A375 (cell line): ENCODE results near the gene OR14I1. TPM values are rescaled to one million over a fixed set of nuclear protein-coding genes. Genes with fewer than 3 reads are reported as not detected.

ENCODE experiments used
- small RNA-seq: library from RNA; depleted of rRNA; stranded (forward); fragments of <200 nt; gene quantifications from one replicate; pipeline ENCODE3, GENCODE V24; 2014
- total RNA-seq: library from RNA; depleted of rRNA; stranded (reverse); fragments of >200 nt; shearing (Covaris generic); gene quantifications from 2 replicates; pipeline ENCODE4 v1.2.3, GENCODE V29; 2014; rRNA removed

The OR14I1 gene
- not detected in 2 replicates for total RNA-seq

GRCh38 chr1:248702714-248703113 is at the start of gene OR14I1:
Gene OR14I1 (minus strand): TSS chr1:248702766.

DNA sequence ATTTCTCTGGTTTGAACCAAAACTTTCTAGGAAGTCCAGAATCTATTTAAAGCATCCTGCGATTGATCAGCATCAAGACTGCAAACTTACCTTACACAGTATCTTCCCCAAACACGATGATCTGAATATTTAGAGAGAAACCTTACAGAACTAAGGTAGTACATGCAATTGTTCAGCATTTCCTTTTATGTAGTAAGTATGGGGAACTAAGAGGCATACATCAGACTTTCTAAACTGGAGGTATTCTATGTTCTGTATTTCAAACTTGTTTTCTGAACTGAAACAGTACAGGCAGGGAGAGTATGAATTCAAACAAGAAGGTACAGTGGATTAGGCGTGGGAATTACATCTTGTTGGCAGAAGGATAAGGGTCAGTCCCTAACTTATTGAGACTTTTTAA is 47.2 kb downstream of the OR14I1 start, which contains the start of gene OR2T27:
TSS of gene OR2T27 (minus strand) at position 175 of the 400 bp plus-strand sequence. CDS start 4,644 bp downstream, outside the sequence.

Small RNA genes within 50 kb of the gene (small RNA-seq; reads per million reads assigned to genes)
- gene AHCYP8, result not detected

Other genes starting within 250 kb of the OR14I1 start
- not detected in 2 replicates for gene OR2T3, start 229.4 kb downstream of the OR14I1 start, total RNA-seq
- gene OR2T5, start 214.2 kb downstream of the OR14I1 start, total RNA-seq, result not detected in 2 replicates
- gene OR2G6, start 194.7 kb downstream of the OR14I1 start, total RNA-seq, result not detected in 2 replicates
- gene OR2T29, start 140.0 kb downstream of the OR14I1 start, total RNA-seq, result not detected in 2 replicates
- not detected in 2 replicates for gene OR2T34, start 128.0 kb downstream of the OR14I1 start, total RNA-seq
- not detected in 2 replicates for gene OR2T10, start 105.1 kb downstream of the OR14I1 start, total RNA-seq
- not detected in 2 replicates for gene OR2T11, start 67.7 kb downstream of the OR14I1 start, total RNA-seq
- gene OR2T35, start 57.5 kb downstream of the OR14I1 start, total RNA-seq, result not detected in 2 replicates
- gene OR2T27, start 47.2 kb downstream of the OR14I1 start, total RNA-seq, result not detected in 2 replicates
- gene LYPD8, start 53.0 kb upstream of the OR14I1 start, total RNA-seq, result 0.56 TPM in 1 of 2 replicates, not detected in the other
- gene SH3BP5L, start 123.1 kb upstream of the OR14I1 start, total RNA-seq, result 33.2 and 37.3 TPM in 2 replicates
- gene ZNF672, start 135.5 kb upstream of the OR14I1 start, total RNA-seq, result 32.2 and 35.4 TPM in 2 replicates
- 32.9 and 42.2 TPM in 2 replicates for gene ZNF692, start 156.3 kb upstream of the OR14I1 start, total RNA-seq
- 7.3 and 8.1 TPM in 2 replicates for gene PGBD2, start 203.5 kb upstream of the OR14I1 start, total RNA-seq